Progenitor cell of endocrine pancreas (in vitro differentiated cells): ENCODE data around the gene PCNP. TPM values are rescaled to one million over a fixed set of nuclear protein-coding genes. Genes with fewer than 3 reads are reported as not detected.
"Not testable (repeated sequence)": the region's sequence is repeated elsewhere in the genome, so short reads cannot be mapped to it uniquely, and the experiment has no call there.

Experiments used
- DNase-seq: peaks from one replicate; pipeline ENCODE4 v3.0.0; 2021; ENCODE audit warnings: low spot score; ENCODE audit not compliant: unreplicated experiment
- H3K27ac Mint-ChIP-seq: 2 replicates; pipeline ENCODE4 v1.8.0; 2021; ENCODE audit warnings: mild to moderate bottlenecking, moderate library complexity, mixed read lengths
- H3K27me3 Mint-ChIP-seq: 2 replicates; pipeline ENCODE4 v1.8.0; 2021; ENCODE audit warnings: mixed read lengths
- H3K36me3 Mint-ChIP-seq: 2 replicates; pipeline ENCODE4 v1.8.0; 2022; ENCODE audit warnings: mixed read lengths; ENCODE audit not compliant: insufficient read depth
- H3K4me1 Mint-ChIP-seq: 2 replicates; pipeline ENCODE4 v1.8.0; 2021; ENCODE audit warnings: low read depth, mixed read lengths
- H3K4me3 Mint-ChIP-seq: 2 replicates; pipeline ENCODE4 v1.8.0; 2021; ENCODE audit warnings: low read depth, mild to moderate bottlenecking, moderate library complexity, mixed read lengths
- H3K9me3 Mint-ChIP-seq: 2 replicates; pipeline ENCODE4 v1.8.0; 2021; ENCODE audit warnings: low read depth, mixed read lengths
- total RNA-seq: library from RNA; stranded (reverse); gene quantifications from 2 replicates; pipeline ENCODE4 v1.2.1, GENCODE V29; 2021
- TF ChIP-seq, protein P1 (sequence below): fragments of 200-600 bp; sonication (generic); IDR thresholded peaks from one replicate; pipeline ENCODE4 v1.5.0; 2021; ENCODE audit warnings: antibody characterized with exemption, mild to moderate bottlenecking; ENCODE audit not compliant: unreplicated experiment

PCNP gene
- total RNA-seq, 1 donor from 2014 or later = 154 TPM

DNA sequence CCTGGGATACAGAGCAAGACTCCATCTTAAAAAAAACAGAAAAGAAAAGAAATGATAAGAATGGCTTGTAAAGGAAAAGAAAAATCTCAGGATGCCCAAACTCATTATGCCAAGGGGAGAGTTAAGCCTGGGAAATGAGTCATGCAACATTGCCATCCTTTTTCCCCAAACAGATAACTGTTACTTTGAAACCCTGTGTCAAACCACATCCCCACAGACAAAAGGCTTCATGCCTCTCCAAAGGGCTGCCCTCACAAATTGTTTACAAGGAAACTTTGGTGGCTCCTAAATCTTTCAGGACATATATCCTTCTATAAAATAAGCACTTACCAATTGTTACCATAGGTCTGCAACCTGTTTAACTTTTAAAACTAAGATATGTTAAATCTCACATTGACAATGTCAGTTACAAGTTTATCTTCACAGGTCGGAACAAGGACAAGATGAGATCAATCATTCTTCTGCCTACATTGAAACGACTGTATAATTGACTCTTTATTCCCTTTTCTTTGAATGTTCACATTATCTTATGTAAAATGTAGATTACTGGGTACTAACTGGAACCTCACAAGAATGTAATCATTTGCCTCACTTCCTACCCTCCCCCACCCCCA is 42.4 kb upstream of the PCNP start:
- H3K27ac Mint-ChIP-seq = no peak overlapping the region
- H3K36me3 Mint-ChIP-seq = no peaks in the 10 kb centered on the region
- H3K9me3 Mint-ChIP-seq = no peaks in the 10 kb centered on the region
- H3K4me1 Mint-ChIP-seq = peaks cover 2% of the 10 kb centered on the region
- DNase-seq = no peak
- H3K4me3 Mint-ChIP-seq = no peak overlapping the region
- H3K27me3 Mint-ChIP-seq = no peaks in the 10 kb centered on the region
- TF ChIP-seq, protein P1, sequence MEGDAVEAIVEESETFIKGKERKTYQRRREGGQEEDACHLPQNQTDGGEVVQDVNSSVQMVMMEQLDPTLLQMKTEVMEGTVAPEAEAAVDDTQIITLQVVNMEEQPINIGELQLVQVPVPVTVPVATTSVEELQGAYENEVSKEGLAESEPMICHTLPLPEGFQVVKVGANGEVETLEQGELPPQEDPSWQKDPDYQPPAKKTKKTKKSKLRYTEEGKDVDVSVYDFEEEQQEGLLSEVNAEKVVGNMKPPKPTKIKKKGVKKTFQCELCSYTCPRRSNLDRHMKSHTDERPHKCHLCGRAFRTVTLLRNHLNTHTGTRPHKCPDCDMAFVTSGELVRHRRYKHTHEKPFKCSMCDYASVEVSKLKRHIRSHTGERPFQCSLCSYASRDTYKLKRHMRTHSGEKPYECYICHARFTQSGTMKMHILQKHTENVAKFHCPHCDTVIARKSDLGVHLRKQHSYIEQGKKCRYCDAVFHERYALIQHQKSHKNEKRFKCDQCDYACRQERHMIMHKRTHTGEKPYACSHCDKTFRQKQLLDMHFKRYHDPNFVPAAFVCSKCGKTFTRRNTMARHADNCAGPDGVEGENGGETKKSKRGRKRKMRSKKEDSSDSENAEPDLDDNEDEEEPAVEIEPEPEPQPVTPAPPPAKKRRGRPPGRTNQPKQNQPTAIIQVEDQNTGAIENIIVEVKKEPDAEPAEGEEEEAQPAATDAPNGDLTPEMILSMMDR = no peak

DNA sequence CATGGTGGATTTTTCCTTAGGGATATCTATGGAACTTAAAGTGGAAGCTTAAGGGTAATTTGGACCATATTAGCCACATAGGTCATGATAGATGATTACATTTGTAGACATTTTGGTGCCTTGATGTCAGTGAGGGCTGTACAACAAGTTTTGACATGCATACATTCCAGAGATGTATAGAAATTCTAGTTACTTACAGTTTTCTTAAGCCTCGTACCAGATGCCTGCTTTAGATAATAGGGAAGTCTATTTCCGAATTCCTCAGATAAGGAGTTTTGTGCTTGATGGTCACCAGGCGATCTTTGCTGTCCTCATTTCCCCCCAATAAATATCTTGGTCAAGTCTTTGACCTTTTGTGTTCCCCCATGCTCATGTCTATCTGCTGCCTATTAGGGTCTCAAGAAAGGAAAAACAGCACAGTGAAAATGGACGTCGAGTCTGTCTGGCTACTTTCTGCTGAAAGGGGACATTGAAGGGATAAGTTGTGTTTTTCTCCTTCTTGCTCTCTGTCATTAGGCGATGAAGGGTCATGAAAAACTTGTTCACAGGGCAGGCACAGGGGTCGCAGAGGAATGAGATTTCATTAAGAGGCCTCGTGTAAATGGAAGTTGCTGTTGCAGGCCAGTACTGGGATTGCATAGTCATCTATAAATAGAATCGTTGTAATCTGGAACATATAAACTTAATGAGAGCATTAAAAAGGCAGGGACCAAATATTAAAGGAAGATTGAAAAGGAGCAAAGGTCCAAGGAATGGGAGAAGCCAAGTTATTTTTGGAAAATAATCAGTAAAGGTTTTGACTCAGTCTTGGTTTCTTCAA is 41.0 kb upstream of the PCNP start:
- Mint-ChIP-seq H3K27me3 (no peaks in the 10 kb centered on the region), H3K4me1 (peaks cover 2% of the 10 kb centered on the region), H3K36me3 (no peaks in the 10 kb centered on the region), H3K9me3 (no peaks in the 10 kb centered on the region), H3K4me3 (no peak overlapping the region), H3K27ac (no peak overlapping the region)
- no peak for DNase-seq
- TF ChIP-seq, protein P1 = no peak

DNA sequence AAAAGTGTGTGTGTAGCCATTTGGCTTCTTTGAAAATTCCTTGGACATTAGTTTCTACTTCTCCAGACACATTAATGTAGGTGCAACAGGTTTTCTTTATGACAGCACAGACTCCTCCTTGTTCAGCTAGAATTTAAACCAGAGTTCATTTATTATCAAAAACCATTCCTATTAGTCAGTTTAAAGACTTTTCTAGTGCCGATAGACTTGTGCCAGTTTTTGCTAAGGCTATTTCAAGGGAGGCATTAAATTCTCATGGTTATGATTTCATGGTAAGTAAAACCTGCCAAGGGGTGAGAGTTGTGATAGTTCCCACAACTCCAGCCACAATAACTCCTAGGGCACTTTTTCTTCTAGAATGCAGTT is 40.4 kb upstream of the PCNP start:
- H3K27me3 Mint-ChIP-seq = no peaks in the 10 kb centered on the region
- TF ChIP-seq, protein P1 = no peak
- H3K36me3 Mint-ChIP-seq = no peaks in the 10 kb centered on the region
- peaks cover 2% of the 10 kb centered on the region for H3K4me1 Mint-ChIP-seq
- no peak overlapping the region for H3K4me3 Mint-ChIP-seq
- no peak for DNase-seq
- H3K9me3 Mint-ChIP-seq = no peaks in the 10 kb centered on the region
- no peak overlapping the region for H3K27ac Mint-ChIP-seq

DNA sequence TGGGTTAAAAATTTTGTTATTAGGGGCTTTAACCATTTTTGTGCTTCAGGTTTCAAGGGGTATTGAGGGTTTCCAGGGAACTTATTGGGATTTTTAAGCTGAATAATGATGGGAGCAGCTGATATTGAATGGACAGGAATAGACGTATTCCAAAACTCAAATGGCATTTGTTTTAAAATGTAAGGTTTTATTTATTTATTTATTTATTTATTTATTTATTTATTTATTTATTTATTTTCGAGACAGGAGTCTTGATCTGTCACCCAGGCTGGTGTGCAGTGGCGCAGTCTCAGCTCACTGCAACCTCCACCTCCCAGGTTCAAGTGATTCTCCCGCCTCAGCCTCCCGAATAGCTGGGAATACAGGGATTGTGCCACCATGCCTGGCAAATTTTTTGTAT is 38.8 kb upstream of the PCNP start:
- H3K27me3 Mint-ChIP-seq = no peaks in the 10 kb centered on the region
- H3K27ac Mint-ChIP-seq = no peak overlapping the region
- H3K4me1 Mint-ChIP-seq = peaks cover 2% of the 10 kb centered on the region
- no peak for DNase-seq
- H3K36me3 Mint-ChIP-seq = no peaks in the 10 kb centered on the region
- no peak overlapping the region for H3K4me3 Mint-ChIP-seq
- H3K9me3 Mint-ChIP-seq = no peaks in the 10 kb centered on the region
- TF ChIP-seq, protein P1 = no peak

DNA sequence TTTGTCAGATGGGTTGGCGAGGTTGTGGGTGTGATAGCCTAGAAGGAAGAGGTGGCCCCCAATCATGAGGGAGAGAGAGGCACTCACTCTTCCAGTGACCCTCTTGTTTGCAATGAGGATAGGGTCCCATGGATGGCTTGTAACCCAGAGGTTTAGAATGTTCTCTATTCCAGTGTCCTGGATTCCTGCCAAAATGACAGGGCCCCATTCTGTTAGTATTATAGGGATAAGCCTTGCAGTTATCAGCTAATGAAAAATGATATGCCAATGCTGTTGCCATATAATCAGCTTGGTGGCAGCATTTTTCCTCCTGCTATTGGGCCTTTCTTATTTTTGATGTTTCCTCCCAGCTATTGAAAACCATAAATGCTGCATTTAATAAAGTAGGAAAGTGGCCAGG is 37.7 kb upstream of the PCNP start:
- DNase-seq = no peak
- H3K4me3 Mint-ChIP-seq = no peak overlapping the region
- H3K27me3 Mint-ChIP-seq = no peaks in the 10 kb centered on the region
- H3K27ac Mint-ChIP-seq = no peak overlapping the region
- TF ChIP-seq, protein P1 = no peak
- peaks cover 2% of the 10 kb centered on the region for H3K4me1 Mint-ChIP-seq
- no peaks in the 10 kb centered on the region for H3K36me3 Mint-ChIP-seq
- H3K9me3 Mint-ChIP-seq = no peaks in the 10 kb centered on the region

DNA sequence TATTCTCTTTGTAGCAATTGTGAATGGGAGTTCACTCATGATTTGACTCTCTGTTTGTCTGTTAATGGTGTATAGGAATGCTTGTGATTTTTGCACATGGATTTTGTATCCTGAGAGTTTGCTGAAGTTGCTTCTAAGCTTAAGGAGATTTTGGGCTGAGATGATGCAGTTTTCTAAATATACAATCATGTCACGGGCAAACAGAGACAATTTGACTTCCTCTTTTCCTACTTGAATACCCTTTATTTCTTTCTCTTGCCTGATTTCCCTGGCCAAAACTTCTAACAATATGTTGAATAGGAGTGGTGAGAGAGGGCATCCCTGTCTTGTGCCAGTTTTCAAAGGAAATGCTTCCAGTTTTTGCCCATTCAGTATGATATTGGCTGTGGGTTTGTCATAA is 37.0 kb upstream of the PCNP start:
- not testable (repeated sequence) for H3K27me3 Mint-ChIP-seq

More for the DNA sequence above, 37.0 kb upstream of the PCNP start:
- not testable (repeated sequence) for H3K4me3 Mint-ChIP-seq, H3K27ac Mint-ChIP-seq, DNase-seq, H3K4me1 Mint-ChIP-seq, H3K36me3 Mint-ChIP-seq, H3K9me3 Mint-ChIP-seq
